Skin of body (tissue), 2 donors: ENCODE results near the gene OR2V2. TPM values are rescaled to one million over a fixed set of nuclear protein-coding genes. Genes with fewer than 3 reads are reported as not detected.

ENCODE experiments used
- DNase-seq: peaks from one replicate; lab custom pipeline; 2025; lab: John Stamatoyannopoulos, UW
- total RNA-seq: library from RNA; depleted of rRNA; stranded (reverse); fragments of >200 nt; gene quantifications from one replicate; pipeline ENCODE4 v1.2.3, GENCODE V29; 2014

The OR2V2 gene
- total RNA-seq, 1 donor from 2014 or later: under 0.01 TPM

GRCh38 chr5:181189962-181190710 lies 42.8 kb downstream of the OR2V2 start:
- no peak for DNase-seq

- DNase-seq: no peak
Measured at GRCh38 chr5:181190711-181191525, 43.5 kb downstream of the OR2V2 start.

GRCh38 chr5:181191526-181192336 lies 44.3 kb downstream of the OR2V2 start:
- DNase-seq: no peak

DNA sequence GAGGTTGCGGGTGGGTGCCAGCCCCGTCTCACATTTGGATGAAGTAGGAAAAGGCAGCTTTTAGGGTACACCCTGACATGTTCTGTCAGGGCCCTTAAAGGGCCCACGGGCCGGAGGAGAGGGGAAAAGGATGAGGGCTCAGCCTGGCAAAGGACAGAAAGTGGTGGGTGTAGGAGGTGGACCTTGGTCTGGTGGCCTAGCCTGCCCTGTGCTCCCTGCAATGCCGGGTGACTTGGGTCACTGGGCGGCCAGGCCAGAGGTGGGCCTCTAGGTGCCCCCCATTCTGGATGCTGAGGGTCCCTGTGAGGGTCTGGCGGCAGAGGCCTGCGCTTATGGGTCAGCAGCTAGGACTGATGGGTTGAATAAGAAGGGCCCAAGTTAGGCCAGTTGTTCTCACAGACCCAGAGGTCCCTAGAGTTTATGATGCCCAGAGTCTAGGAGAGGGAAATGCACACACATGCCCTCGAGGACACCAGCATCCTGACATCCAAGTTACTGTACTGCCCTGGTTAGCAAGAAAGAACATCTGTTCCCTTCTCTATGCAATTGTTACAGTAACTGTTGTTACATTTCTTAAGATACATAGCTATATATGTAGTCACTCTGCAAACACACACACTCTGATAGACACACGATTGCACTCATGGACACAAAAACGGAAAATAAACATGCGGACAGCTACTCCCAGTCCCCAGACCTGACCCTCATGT lies 45.1 kb downstream of the OR2V2 start:
- no peak for DNase-seq

- DNase-seq: no peak
Measured at GRCh38 chr5:181193656-181194055, 46.3 kb downstream of the OR2V2 start.

DNA sequence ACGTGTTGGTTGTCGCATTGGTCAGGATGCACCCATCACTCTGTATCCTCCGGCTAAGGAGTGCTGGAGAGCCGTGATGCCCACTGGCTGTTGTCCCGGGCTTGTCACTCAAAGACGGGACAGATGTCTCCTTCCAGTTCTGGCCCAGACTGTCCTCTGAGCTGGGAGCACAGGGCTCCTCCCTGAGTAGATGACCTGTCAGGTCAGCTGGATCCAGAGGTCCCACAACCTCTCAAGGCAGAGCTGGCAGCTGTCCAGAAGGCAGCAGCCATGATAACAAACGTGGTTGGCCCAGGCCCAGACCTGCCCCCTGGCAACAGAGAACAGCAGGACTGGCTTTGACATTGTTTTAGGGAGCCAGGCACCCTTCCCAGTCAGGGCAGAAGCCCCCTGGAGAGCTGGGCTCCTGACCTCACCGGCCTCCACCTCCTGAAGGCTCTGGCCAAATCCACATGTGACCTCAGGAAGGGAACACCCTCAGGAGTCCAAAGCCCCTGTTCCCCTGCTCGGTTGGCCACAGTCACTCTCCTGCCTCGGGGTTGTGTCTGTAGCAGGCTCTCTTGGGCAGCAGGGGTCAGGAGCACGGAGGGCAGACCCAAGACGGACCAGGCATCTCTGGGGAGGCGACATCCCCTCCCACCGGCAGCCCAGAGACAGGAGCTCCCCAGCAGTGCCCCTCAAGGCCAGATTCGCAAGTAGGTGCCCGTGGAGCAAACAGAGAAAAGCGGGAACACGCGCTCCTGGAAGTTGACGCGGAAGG lies 47.3 kb downstream of the OR2V2 start:
- no peak for DNase-seq

DNA sequence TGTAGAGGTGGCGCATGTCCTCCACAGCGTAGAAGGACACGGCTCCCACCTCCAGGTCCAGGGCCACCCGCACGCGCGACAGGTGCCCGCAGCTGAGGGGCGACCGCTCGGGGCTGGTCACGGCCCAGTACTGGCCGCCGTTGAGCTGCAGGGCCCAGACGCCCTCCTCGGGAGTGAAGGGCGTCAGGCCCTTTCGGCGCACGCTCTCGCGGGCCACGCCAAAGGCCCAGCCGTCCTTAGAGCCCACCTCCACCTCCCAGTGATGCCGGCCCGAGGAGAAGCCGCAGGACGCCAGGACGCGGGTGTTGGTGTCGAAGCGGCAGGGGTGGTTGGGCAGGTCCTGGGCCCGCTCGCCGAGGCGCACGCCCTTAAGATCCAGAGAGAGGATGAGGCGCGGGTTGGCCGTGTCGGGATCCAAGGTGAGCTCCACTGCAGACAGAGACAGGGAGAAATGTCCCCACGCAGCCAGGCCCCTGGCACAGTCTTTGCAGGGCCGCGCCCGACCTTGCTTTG lies 47.9 kb downstream of the OR2V2 start:
- no peak for DNase-seq

- no peak for DNase-seq
Measured at GRCh38 chr5:181197326-181197951, 50.1 kb downstream of the OR2V2 start.

- DNase-seq: no peak
Measured at GRCh38 chr5:181198106-181198685, 50.8 kb downstream of the OR2V2 start.

DNA sequence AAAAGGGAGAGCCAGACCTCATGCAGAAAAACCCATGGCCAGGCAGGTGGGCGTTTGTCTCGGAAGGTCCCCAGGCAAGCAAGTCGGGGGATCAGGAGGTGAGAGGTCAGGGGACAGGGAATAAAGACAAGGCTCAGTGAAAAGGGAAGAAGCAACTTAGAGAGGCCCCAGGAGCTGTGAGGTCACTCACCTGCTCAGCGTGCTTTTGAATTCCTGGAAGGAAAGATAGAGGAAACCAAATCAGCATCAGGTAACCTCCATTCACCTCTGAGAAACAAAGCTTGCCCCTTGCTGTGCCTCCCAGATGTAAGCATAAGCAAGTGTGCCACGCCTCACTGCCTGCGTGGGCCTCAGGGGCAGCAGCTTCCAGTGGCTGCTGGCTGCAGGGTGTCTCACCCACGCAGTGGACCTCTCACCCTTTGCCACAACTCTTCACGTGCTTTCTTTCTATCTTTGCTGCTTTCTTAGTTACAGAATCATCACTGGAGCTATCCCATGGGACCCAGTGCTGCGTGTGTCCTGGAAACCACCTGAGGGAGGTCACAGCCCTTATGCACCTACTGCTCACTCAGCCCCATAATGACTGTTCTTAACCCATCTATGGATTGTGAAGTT lies 51.6 kb downstream of the OR2V2 start:
- no peak for DNase-seq

DNA sequence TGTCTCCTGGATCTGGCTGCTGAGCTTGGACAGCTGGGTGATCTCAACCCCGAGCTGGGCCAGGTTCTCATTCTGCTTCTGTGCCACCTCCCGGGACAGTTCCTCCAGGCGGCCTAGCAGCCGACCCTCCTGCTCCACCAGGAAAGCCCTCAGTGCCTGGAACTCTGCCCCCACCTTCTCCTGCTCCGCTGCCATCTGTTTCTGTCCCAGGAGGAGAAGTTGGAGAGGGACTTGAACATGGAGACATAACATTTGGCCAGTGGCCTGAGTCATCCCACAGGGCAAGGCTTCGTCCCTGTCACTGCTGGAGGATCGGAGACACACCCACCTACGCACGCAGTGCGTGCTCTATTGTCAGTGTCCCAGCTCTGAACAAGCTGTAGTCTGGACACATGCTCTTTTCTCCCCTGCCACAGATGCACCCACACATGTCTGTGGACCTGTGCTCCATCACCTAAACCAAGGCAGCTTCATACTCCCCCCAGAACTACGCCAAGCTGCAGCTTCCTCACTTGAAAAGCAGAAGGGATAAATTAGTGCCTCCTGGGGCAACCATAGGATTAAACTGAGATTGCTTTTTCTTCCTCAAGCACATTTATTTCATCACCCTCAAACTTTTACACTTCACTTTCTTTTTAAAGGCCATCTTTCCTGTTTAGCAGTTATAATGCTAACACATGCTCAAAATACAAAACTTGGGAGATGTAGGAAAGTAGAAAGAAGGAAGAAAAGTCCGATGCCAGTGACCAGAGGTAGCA lies 52.7 kb downstream of the OR2V2 start:
- no peak for DNase-seq

DNA sequence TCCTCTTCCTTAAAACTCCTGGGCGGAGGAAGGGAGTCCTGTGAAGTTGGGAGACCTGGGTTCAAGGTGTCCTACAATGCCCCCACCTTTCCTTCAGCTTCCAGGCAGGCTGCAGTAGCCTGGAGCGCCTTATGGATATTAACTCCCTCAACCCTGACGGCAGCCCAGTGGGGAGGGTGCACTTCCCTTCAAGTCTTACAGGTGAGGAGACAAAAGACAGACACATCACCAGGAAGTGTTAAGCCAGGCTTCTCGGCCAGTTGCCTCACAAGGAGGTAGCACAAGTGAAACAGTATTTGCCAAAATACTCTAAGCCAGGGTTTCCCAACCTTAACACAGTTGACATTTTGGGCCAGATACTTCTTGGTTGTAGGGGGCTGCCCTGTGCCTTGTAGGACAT lies 53.4 kb downstream of the OR2V2 start:
- DNase-seq: no peak

DNA sequence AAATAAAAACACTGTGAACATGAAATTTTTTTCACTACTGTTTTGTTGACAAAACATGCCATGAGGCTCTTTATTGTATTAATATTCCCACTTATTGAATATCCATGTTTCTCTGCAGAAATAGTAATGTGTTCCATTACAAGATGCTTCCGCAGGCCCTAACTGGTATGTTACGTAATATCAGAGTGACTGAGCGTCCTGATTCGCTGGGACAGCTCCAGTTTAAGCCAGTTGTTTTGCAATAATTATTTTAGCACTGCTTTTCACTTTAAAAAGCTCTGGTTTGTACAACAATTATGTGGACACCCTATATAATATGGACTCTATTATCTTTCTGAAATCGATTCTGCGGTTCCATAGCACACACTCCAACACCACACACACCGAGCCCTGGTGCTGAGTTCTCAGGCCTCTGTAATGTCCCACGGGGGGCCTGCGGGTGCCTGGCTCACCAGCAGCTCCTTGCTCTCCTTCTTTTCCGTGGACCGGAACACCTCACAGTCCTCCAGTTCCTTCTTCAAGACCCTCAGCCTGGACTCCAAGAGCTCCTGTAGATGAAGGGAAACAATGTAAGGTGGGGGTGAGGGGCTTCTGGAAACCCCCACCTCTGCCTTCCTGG lies 55.8 kb downstream of the OR2V2 start:
- DNase-seq: no peak

DNA sequence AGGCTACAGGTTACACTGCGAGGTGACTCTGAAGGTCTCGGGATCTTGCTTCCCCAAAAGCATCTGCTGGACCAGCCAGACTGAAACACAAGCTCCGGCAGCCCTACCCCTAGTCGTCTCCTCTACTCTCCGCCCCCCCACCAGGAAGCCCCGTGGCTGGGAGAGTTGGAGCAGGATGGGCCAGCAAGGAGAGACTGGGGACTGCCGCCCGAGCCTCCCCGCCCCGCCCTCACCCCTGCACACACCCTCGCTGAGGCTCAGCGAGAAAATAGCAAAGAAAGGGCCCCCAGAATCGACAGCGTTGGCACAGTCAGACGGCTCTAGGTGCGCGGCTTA lies 56.4 kb downstream of the OR2V2 start:
- DNase-seq: no peak

- no peak for DNase-seq
Measured at GRCh38 chr5:181204113-181204825, 56.9 kb downstream of the OR2V2 start.

- DNase-seq: no peak
Measured at GRCh38 chr5:181204826-181205760, 57.7 kb downstream of the OR2V2 start, which contains the start of gene TRIM7. TRIM7 (minus strand) TSS chr5:181205196; CDS start chr5:181205110, 86 bp downstream.
